Type B pancreatic cell (in vitro differentiated cells): Measurements from ENCODE around the gene KAT2B. TPM values are rescaled to one million over a fixed set of nuclear protein-coding genes. Genes with fewer than 3 reads are reported as not detected.
"Not testable (repeated sequence)": the region's sequence is repeated elsewhere in the genome, so short reads cannot be mapped to it uniquely, and the experiment has no call there.

Experiments used
- DNase-seq: peaks from one replicate; pipeline ENCODE4 v3.0.0; 2021; ENCODE audit warnings: mixed read lengths; ENCODE audit not compliant: unreplicated experiment; ENCODE audit errors: extremely low spot score
- H3K27ac Mint-ChIP-seq: 2 replicates; pipeline ENCODE4 v1.8.0; 2021; ENCODE audit warnings: mild to moderate bottlenecking, mixed read lengths
- H3K27me3 Mint-ChIP-seq: 2 replicates; pipeline ENCODE4 v1.8.0; 2021; ENCODE audit warnings: mixed read lengths
- H3K36me3 Mint-ChIP-seq: 2 replicates; pipeline ENCODE4 v1.8.0; 2021; ENCODE audit warnings: mixed read lengths
- H3K4me1 Mint-ChIP-seq: one replicate; pipeline ENCODE4 v1.8.0; 2021; ENCODE audit warnings: mixed read lengths; ENCODE audit not compliant: unreplicated experiment
- H3K4me3 Mint-ChIP-seq: 2 replicates; pipeline ENCODE4 v1.8.0; 2021; ENCODE audit warnings: mild to moderate bottlenecking, mixed read lengths
- H3K9me3 Mint-ChIP-seq: 2 replicates; pipeline ENCODE4 v1.8.0; 2021; ENCODE audit warnings: mixed read lengths
- total RNA-seq: library from RNA; stranded (reverse); gene quantifications from 2 replicates; pipeline ENCODE4 v1.2.1, GENCODE V29; 2021; ENCODE audit warnings: low replicate concordance
- TF ChIP-seq, protein P1 (sequence below): fragments of 200-600 bp; sonication (generic); conservative IDR thresholded peaks from 2 replicates; pipeline ENCODE4 v1.5.0; 2021; ENCODE audit warnings: antibody characterized with exemption, mild to moderate bottlenecking

Gene KAT2B
- total RNA-seq, 1 donor from 2014 or later = 13.2 TPM

DNA sequence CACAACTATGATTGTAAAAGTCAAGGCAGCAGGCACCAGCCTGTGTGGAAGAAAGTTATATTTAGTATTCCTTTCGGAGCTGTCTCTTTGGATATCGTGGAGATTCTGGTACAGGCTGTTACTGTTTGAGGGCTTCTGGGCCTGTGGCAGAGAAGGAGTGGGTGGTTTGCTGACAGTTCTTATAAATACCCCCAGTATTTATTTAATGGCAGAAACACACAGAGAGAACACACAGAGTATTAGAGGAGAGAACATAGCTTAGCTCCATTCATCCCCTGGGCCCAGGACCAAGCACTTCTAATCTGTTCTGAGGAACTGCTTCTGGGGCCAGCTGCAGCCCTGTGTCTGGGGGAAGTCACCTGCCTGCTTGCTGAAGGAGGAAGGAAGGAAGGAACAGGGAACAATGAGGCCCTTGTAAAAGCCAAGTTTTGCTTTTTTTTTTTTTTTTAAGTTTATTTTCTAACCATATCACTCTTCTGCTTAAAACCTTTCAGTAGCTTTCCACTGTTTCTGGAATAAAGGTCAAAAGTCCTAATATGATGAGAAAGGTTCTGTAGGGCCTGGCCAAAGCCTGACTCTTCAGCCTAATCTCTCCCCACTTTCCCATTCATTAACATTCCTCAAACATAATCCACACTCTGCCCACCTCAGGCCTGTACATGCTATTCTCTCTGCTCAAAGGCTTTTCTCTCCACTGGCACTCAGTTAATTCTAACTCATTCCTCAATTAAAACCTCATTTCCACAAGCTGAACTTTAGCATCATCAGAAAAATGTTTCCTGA is 16.4 kb upstream of the KAT2B start:
- no peaks in the 10 kb centered on the region for H3K27me3 Mint-ChIP-seq
- no peaks in the 10 kb centered on the region for H3K36me3 Mint-ChIP-seq
- H3K27ac Mint-ChIP-seq = no peak overlapping the region
- peaks cover 9% of the 10 kb centered on the region for H3K4me1 Mint-ChIP-seq
- TF ChIP-seq, protein P1, sequence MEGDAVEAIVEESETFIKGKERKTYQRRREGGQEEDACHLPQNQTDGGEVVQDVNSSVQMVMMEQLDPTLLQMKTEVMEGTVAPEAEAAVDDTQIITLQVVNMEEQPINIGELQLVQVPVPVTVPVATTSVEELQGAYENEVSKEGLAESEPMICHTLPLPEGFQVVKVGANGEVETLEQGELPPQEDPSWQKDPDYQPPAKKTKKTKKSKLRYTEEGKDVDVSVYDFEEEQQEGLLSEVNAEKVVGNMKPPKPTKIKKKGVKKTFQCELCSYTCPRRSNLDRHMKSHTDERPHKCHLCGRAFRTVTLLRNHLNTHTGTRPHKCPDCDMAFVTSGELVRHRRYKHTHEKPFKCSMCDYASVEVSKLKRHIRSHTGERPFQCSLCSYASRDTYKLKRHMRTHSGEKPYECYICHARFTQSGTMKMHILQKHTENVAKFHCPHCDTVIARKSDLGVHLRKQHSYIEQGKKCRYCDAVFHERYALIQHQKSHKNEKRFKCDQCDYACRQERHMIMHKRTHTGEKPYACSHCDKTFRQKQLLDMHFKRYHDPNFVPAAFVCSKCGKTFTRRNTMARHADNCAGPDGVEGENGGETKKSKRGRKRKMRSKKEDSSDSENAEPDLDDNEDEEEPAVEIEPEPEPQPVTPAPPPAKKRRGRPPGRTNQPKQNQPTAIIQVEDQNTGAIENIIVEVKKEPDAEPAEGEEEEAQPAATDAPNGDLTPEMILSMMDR = no peak
- no peaks in the 10 kb centered on the region for H3K9me3 Mint-ChIP-seq
- no peak overlapping the region for H3K4me3 Mint-ChIP-seq
- no peak for DNase-seq

DNA sequence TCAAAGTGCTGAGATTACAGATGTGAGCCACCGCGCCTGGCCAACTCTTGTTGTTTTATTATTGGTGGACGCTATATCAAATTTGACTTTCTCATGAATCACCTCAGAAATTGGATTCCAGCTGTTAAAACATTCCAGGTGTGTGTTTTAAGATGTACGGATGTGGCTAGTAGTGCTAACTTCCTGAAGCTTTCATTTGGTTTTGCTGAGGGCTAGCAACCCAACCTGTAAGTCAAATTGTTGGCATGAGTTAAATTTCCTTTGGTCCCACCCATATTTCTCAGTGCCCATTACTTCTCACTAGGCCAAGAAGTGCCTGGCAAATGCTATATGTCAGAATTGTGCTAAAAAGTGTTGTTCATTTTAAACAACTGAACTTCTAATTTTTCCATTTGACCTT is 13.1 kb upstream of the KAT2B start:
- Mint-ChIP-seq H3K4me1 (peaks cover 9% of the 10 kb centered on the region), H3K4me3 (no peak overlapping the region), H3K36me3 (no peaks in the 10 kb centered on the region), H3K27ac (no peak overlapping the region), H3K9me3 (no peaks in the 10 kb centered on the region), H3K27me3 (no peaks in the 10 kb centered on the region)
- DNase-seq = no peak
- TF ChIP-seq, protein P1 = no peak

- Mint-ChIP-seq H3K4me3 (no peak overlapping the region), H3K36me3 (no peaks in the 10 kb centered on the region), H3K9me3 (no peaks in the 10 kb centered on the region), H3K4me1 (peaks cover 4% of the 10 kb centered on the region), H3K27me3 (no peaks in the 10 kb centered on the region), H3K27ac (no peak overlapping the region)
- no peak for DNase-seq
- TF ChIP-seq, protein P1 = no peak
These were observed 11.3 kb upstream of the KAT2B start for GRCh38 chr3:20028905-20029331.

GRCh38 chr3:20031939-20032338 is 8.3 kb upstream of the KAT2B start:
- not testable (repeated sequence) for H3K36me3 Mint-ChIP-seq, H3K4me1 Mint-ChIP-seq, H3K4me3 Mint-ChIP-seq, H3K9me3 Mint-ChIP-seq, H3K27ac Mint-ChIP-seq, DNase-seq, H3K27me3 Mint-ChIP-seq

- H3K4me3 Mint-ChIP-seq = no peak overlapping the region
- no peaks in the 10 kb centered on the region for H3K36me3 Mint-ChIP-seq
- H3K9me3 Mint-ChIP-seq = no peaks in the 10 kb centered on the region
- DNase-seq = no peak
- TF ChIP-seq, protein P1 = no peak
- H3K27ac Mint-ChIP-seq = no peak overlapping the region
- H3K4me1 Mint-ChIP-seq = peaks cover 15% of the 10 kb centered on the region
- peaks cover 3% of the 10 kb centered on the region for H3K27me3 Mint-ChIP-seq
These were observed 5.2 kb upstream of the KAT2B start for GRCh38 chr3:20035019-20035418.

GRCh38 chr3:20037255-20037996 is 2.8 kb upstream of the KAT2B start:
- Mint-ChIP-seq H3K36me3 (no peaks in the 10 kb centered on the region), H3K4me3 (peak overlapping the region; percentile 20), H3K27me3 (peaks cover 3% of the 10 kb centered on the region), H3K9me3 (no peaks in the 10 kb centered on the region), H3K27ac (no peak overlapping the region), H3K4me1 (peaks cover 25% of the 10 kb centered on the region)
- DNase-seq = no peak
- TF ChIP-seq, protein P1 = no peak
